ENCODE results near the gene HPSE2. TPM values are rescaled to one million over a fixed set of nuclear protein-coding genes. Genes with fewer than 3 reads are reported as not detected.

The HPSE2 gene
- total and polyA plus RNA-seq, 5 donors: 0.09 TPM; not detected in 4

- Histone ChIP-seq H3K27ac (ENCODE audit: low read length) (no peak overlapping the region), H3K27me3 (ENCODE audit: control insufficient read depth, insufficient read depth) (no peaks in the 10 kb centered on the region)
- ATAC-seq: no peak
These were observed 624.2 kb downstream of the HPSE2 start for GRCh38 chr10:98611436-98611835.

GRCh38 chr10:98610836-98611235 lies 624.8 kb downstream of the HPSE2 start:
- no peaks in the 10 kb centered on the region for H3K4me1 ChIP-seq (ENCODE audit: control insufficient read depth, insufficient read depth, low read length)
- DNase-seq: peak in 1 of 3 donors; percentile 48
- no peak for ATAC-seq
- intact Hi-C loops (cut with DNase I): no loop called here
- no peak overlapping the region for H3K4me3 ChIP-seq (ENCODE audit: low read length)
- H3K27ac ChIP-seq (ENCODE audit: low read length): no peak overlapping the region
- no peaks in the 10 kb centered on the region for H3K27me3 ChIP-seq (ENCODE audit: control insufficient read depth, insufficient read depth)
- WGBS: 41% methylated on average over 5 of the region's 5 CpGs
- no peaks in the 10 kb centered on the region for H3K9me3 ChIP-seq (ENCODE audit: control insufficient read depth, low read length)

More at GRCh38 chr10:98611436-98611835, 624.2 kb downstream of the HPSE2 start:
- intact Hi-C loops (cut with DNase I): no loop called here
- Histone ChIP-seq H3K4me1 (ENCODE audit: control insufficient read depth, insufficient read depth, low read length) (no peaks in the 10 kb centered on the region), H3K4me3 (ENCODE audit: low read length) (no peak overlapping the region), H3K9me3 (ENCODE audit: control insufficient read depth, low read length) (no peaks in the 10 kb centered on the region)
- whole genome bisulfite sequencing: 61% methylated on average over 2 of the region's 2 CpGs
- no peak for DNase-seq

GRCh38 chr10:98610301-98610700 lies 625.4 kb downstream of the HPSE2 start:
- WGBS: 94% methylated on average over 1 of the region's 1 CpG
- Histone ChIP-seq H3K9me3 (ENCODE audit: control insufficient read depth, low read length) (no peaks in the 10 kb centered on the region), H3K27me3 (ENCODE audit: control insufficient read depth, insufficient read depth) (no peaks in the 10 kb centered on the region), H3K4me1 (ENCODE audit: control insufficient read depth, insufficient read depth, low read length) (no peaks in the 10 kb centered on the region), H3K4me3 (ENCODE audit: low read length) (no peak overlapping the region), H3K27ac (ENCODE audit: low read length) (no peak overlapping the region)
- no peak for ATAC-seq
- intact Hi-C loops (cut with DNase I): no loop called here
- DNase-seq: no peak

GRCh38 chr10:98609265-98609664 lies 626.4 kb downstream of the HPSE2 start:
- H3K9me3 ChIP-seq (ENCODE audit: control insufficient read depth, low read length): no peaks in the 10 kb centered on the region
- no peak for ATAC-seq
- intact Hi-C loops (cut with DNase I): no loop called here
- WGBS: 94% methylated on average over 2 of the region's 2 CpGs
- H3K4me3 ChIP-seq (ENCODE audit: low read length): no peak overlapping the region
- H3K27ac ChIP-seq (ENCODE audit: low read length): no peak overlapping the region
- no peaks in the 10 kb centered on the region for H3K27me3 ChIP-seq (ENCODE audit: control insufficient read depth, insufficient read depth)
- no peaks in the 10 kb centered on the region for H3K4me1 ChIP-seq (ENCODE audit: control insufficient read depth, insufficient read depth, low read length)
- DNase-seq: no peak

- WGBS: 21% methylated on average over 5 of the region's 5 CpGs
- ATAC-seq (no peak), DNase-seq (peak in 1 of 3 donors; percentile 41)
- no peak overlapping the region for H3K27ac ChIP-seq (ENCODE audit: low read length)
- H3K4me3 ChIP-seq (ENCODE audit: low read length): no peak overlapping the region
- no peaks in the 10 kb centered on the region for H3K4me1 ChIP-seq (ENCODE audit: control insufficient read depth, insufficient read depth, low read length)
- no peaks in the 10 kb centered on the region for H3K27me3 ChIP-seq (ENCODE audit: control insufficient read depth, insufficient read depth)
- intact Hi-C loops (cut with DNase I): no loop called here
- no peaks in the 10 kb centered on the region for H3K9me3 ChIP-seq (ENCODE audit: control insufficient read depth, low read length)
These were observed 627.2 kb downstream of the HPSE2 start for GRCh38 chr10:98608411-98608810.

GRCh38 chr10:98602224-98602623 lies 633.4 kb downstream of the HPSE2 start:
- Histone ChIP-seq H3K4me3 (ENCODE audit: low read length) (no peak overlapping the region), H3K27me3 (ENCODE audit: control insufficient read depth, insufficient read depth) (no peaks in the 10 kb centered on the region), H3K4me1 (ENCODE audit: control insufficient read depth, insufficient read depth, low read length) (no peaks in the 10 kb centered on the region), H3K27ac (ENCODE audit: low read length) (no peak overlapping the region), H3K9me3 (ENCODE audit: control insufficient read depth, low read length) (no peaks in the 10 kb centered on the region)
- intact Hi-C loops (cut with DNase I): no loop called here
- DNase-seq (no peak), ATAC-seq (no peak)

- 86% methylated on average over 6 of the region's 6 CpGs for WGBS
- H3K9me3 ChIP-seq (ENCODE audit: control insufficient read depth, low read length): no peaks in the 10 kb centered on the region
- H3K27me3 ChIP-seq (ENCODE audit: control insufficient read depth, insufficient read depth): no peaks in the 10 kb centered on the region
- ATAC-seq (no peak), DNase-seq (no peak)
- H3K4me3 ChIP-seq (ENCODE audit: low read length): no peak overlapping the region
- H3K27ac ChIP-seq (ENCODE audit: low read length): no peak overlapping the region
- H3K4me1 ChIP-seq (ENCODE audit: control insufficient read depth, insufficient read depth, low read length): no peaks in the 10 kb centered on the region
- intact Hi-C loops (cut with DNase I): no loop called here
These were observed 636.5 kb downstream of the HPSE2 start for GRCh38 chr10:98599032-98599610.

- no peaks in the 10 kb centered on the region for H3K9me3 ChIP-seq (ENCODE audit: control insufficient read depth, low read length)
- ATAC-seq (no peak), DNase-seq (no peak)
- H3K4me3 ChIP-seq (ENCODE audit: low read length): no peak overlapping the region
- intact Hi-C loops (cut with DNase I): no loop called here
- no peaks in the 10 kb centered on the region for H3K4me1 ChIP-seq (ENCODE audit: control insufficient read depth, insufficient read depth, low read length)
- 87% methylated on average over 2 of the region's 2 CpGs for WGBS
- no peaks in the 10 kb centered on the region for H3K27me3 ChIP-seq (ENCODE audit: control insufficient read depth, insufficient read depth)
- H3K27ac ChIP-seq (ENCODE audit: low read length): no peak overlapping the region
These were observed 639.2 kb downstream of the HPSE2 start for GRCh38 chr10:98596404-98596803.

GRCh38 chr10:98589691-98590090 lies 646.0 kb downstream of the HPSE2 start:
- Histone ChIP-seq H3K4me3 (ENCODE audit: low read length) (no peak overlapping the region), H3K27me3 (ENCODE audit: control insufficient read depth, insufficient read depth) (no peaks in the 10 kb centered on the region), H3K9me3 (ENCODE audit: control insufficient read depth, low read length) (no peaks in the 10 kb centered on the region), H3K27ac (ENCODE audit: low read length) (no peak overlapping the region), H3K4me1 (ENCODE audit: control insufficient read depth, insufficient read depth, low read length) (peaks cover 3% of the 10 kb centered on the region)
- DNase-seq (no peak), ATAC-seq (no peak)
- intact Hi-C loops (cut with DNase I): no loop called here
- 55% methylated on average over 2 of the region's 2 CpGs for WGBS

- H3K4me1 ChIP-seq (ENCODE audit: control insufficient read depth, insufficient read depth, low read length): peaks cover 3% of the 10 kb centered on the region
- DNase-seq (no peak), ATAC-seq (no peak)
- no peaks in the 10 kb centered on the region for H3K27me3 ChIP-seq (ENCODE audit: control insufficient read depth, insufficient read depth)
- no peak overlapping the region for H3K27ac ChIP-seq (ENCODE audit: low read length)
- H3K4me3 ChIP-seq (ENCODE audit: low read length): no peak overlapping the region
- intact Hi-C loops (cut with DNase I): no loop called here
- 76% methylated on average over 3 of the region's 3 CpGs for WGBS
- no peaks in the 10 kb centered on the region for H3K9me3 ChIP-seq (ENCODE audit: control insufficient read depth, low read length)
These were observed 646.6 kb downstream of the HPSE2 start for GRCh38 chr10:98589007-98589406.

GRCh38 chr10:98587156-98587837 lies 648.4 kb downstream of the HPSE2 start:
- no peak for ATAC-seq
- Histone ChIP-seq H3K27ac (ENCODE audit: low read length) (no peak overlapping the region), H3K4me3 (ENCODE audit: low read length) (no peak overlapping the region), H3K9me3 (ENCODE audit: control insufficient read depth, low read length) (no peaks in the 10 kb centered on the region), H3K4me1 (ENCODE audit: control insufficient read depth, insufficient read depth, low read length) (peaks cover 3% of the 10 kb centered on the region), H3K27me3 (ENCODE audit: control insufficient read depth, insufficient read depth) (no peaks in the 10 kb centered on the region)
- 60% methylated on average over 2 of the region's 2 CpGs for WGBS
- intact Hi-C loops (cut with DNase I): no loop called here
- DNase-seq: no peak
